Measurements from ENCODE around the gene KRTAP4-5.
A peak's percentile ranks its signal among the peaks of the same experiment; 100 is the strongest.
"Not testable (repeated sequence)": the region's sequence is repeated elsewhere in the genome, so short reads cannot be mapped to it uniquely, and the experiment has no call there.

The KRTAP4-5 gene

GRCh38 chr17:41149652-41149985 lies at the start of gene KRTAP4-5:
KRTAP4-5 (minus strand) TSS chr17:41149825; CDS start chr17:41149767, 58 bp downstream.
- no peak for DNase-seq (ENCODE audit: low spot score)

GRCh38 chr17:41196068-41196467 lies 46.4 kb upstream of the KRTAP4-5 start:
- DNase-seq (ENCODE audit: low spot score): no peak

GRCh38 chr17:41190328-41190727 lies 40.7 kb upstream of the KRTAP4-5 start:
- no peak for DNase-seq (ENCODE audit: low spot score)

GRCh38 chr17:41189837-41190318 lies 40.3 kb upstream of the KRTAP4-5 start, which contains the start of gene KRTAP9-1:
KRTAP9-1 (plus strand) TSS chr17:41189887; CDS start chr17:41189887, 0 bp downstream.
- DNase-seq (ENCODE audit: low spot score): not testable (repeated sequence)

- no peak for DNase-seq (ENCODE audit: low spot score)
Measured at GRCh38 chr17:41186872-41187271, 37.2 kb upstream of the KRTAP4-5 start.

GRCh38 chr17:41185001-41185400 lies 35.4 kb upstream of the KRTAP4-5 start:
- no peak for DNase-seq (ENCODE audit: low spot score)

GRCh38 chr17:41184480-41184961 lies 34.9 kb upstream of the KRTAP4-5 start, which contains the start of gene KRTAP4-1:
KRTAP4-1 (minus strand) TSS chr17:41184911; CDS start chr17:41184854, 57 bp downstream.
- no peak for DNase-seq (ENCODE audit: low spot score)

GRCh38 chr17:41178843-41179616 lies 29.4 kb upstream of the KRTAP4-5 start:
- DNase-seq (ENCODE audit: low spot score): peak; percentile 60

- peak; percentile 46 for DNase-seq (ENCODE audit: low spot score)
Measured at GRCh38 chr17:41178341-41178740, 28.7 kb upstream of the KRTAP4-5 start.

GRCh38 chr17:41177727-41178271 lies 28.2 kb upstream of the KRTAP4-5 start, which contains the start of gene KRTAP4-2:
KRTAP4-2 (minus strand) TSS chr17:41178221; CDS start chr17:41178164, 57 bp downstream.
- no peak for DNase-seq (ENCODE audit: low spot score)

GRCh38 chr17:41176744-41177387 lies 27.2 kb upstream of the KRTAP4-5 start:
- no peak for DNase-seq (ENCODE audit: low spot score)

GRCh38 chr17:41171886-41172285 lies 22.3 kb upstream of the KRTAP4-5 start:
- no peak for DNase-seq (ENCODE audit: low spot score)

- DNase-seq (ENCODE audit: low spot score): no peak
Measured at GRCh38 chr17:41168121-41168520, 18.5 kb upstream of the KRTAP4-5 start, which contains the start of gene KRTAP4-3. KRTAP4-3 (minus strand) TSS chr17:41168221; CDS start chr17:41168172, 49 bp downstream.

- DNase-seq (ENCODE audit: low spot score): no peak
Measured at GRCh38 chr17:41167561-41167960, 17.9 kb upstream of the KRTAP4-5 start.

- DNase-seq (ENCODE audit: low spot score): no peak
Measured at GRCh38 chr17:41163828-41164227, 14.2 kb upstream of the KRTAP4-5 start.

- DNase-seq (ENCODE audit: low spot score): no peak
Measured at GRCh38 chr17:41160648-41161047, 11.0 kb upstream of the KRTAP4-5 start, which contains the start of gene KRTAP4-4. KRTAP4-4 (minus strand) TSS chr17:41160748; CDS start chr17:41160691, 57 bp downstream.

GRCh38 chr17:41160190-41160589 lies 10.6 kb upstream of the KRTAP4-5 start:
- not testable (repeated sequence) for DNase-seq (ENCODE audit: low spot score)

- DNase-seq (ENCODE audit: low spot score): no peak
Measured at GRCh38 chr17:41153856-41154255, 4.2 kb upstream of the KRTAP4-5 start.

- DNase-seq (ENCODE audit: low spot score): no peak
Measured at GRCh38 chr17:41151525-41151924, 1.9 kb upstream of the KRTAP4-5 start.

GRCh38 chr17:41150026-41150425 lies 401 bp upstream of the KRTAP4-5 start:
- no peak for DNase-seq (ENCODE audit: low spot score)

- DNase-seq (ENCODE audit: low spot score): not testable (repeated sequence)
Measured at GRCh38 chr17:41148971-41149651, 514 bp downstream of the KRTAP4-5 start.
